Fibroblast of villous mesenchyme (primary cell): ENCODE data around the gene ZNF646. TPM values are rescaled to one million over a fixed set of nuclear protein-coding genes. Genes with fewer than 3 reads are reported as not detected.

ENCODE experiments used
- DNase-seq: peaks from one replicate; pipeline ENCODE4 v3.0.0-alpha.2; 2010; ENCODE audit warnings: low read depth
- H3K4me3 ChIP-seq: 2 replicates; pipeline ENCODE4 v1.5.1; 2011; ENCODE audit warnings: low read depth, mild to moderate bottlenecking, low read length
- total RNA-seq: library from RNA; depleted of rRNA; stranded (reverse); fragments of >200 nt; gene quantifications from 2 replicates; pipeline ENCODE4 v1.2.3, GENCODE V29; 2012
- TF ChIP-seq, protein P1 (sequence below): IDR thresholded peaks from 2 replicates; pipeline ENCODE4 v1.5.1; 2012; ENCODE audit warnings: low read depth, mild to moderate bottlenecking, low read length; ENCODE audit not compliant: insufficient read depth

Gene ZNF646
- total RNA-seq, 1 donor = 13.4 TPM

DNA sequence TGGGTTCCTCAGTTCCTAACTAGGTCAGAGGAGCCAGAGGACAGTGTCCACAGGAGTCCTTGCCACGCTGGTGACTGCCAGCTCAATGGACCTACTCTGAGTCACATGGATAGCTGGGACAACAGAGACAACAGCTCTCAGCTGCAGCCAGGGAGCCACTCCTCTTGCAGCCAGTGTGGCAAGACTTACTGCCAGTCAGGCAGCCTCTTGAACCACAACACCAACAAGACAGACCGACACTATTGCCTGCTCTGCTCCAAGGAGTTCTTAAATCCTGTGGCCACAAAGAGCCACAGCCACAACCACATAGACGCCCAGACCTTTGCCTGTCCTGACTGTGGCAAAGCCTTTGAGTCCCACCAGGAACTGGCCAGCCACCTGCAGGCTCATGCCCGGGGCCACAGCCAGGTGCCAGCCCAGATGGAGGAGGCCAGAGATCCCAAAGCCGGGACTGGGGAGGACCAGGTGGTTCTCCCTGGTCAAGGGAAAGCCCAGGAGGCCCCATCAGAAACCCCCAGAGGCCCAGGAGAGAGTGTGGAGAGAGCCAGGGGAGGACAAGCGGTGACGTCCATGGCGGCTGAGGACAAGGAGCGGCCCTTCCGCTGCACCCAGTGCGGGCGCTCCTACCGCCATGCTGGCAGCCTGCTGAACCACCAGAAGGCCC is 6.7 kb downstream of the ZNF646 start:
- TF ChIP-seq, protein P1, sequence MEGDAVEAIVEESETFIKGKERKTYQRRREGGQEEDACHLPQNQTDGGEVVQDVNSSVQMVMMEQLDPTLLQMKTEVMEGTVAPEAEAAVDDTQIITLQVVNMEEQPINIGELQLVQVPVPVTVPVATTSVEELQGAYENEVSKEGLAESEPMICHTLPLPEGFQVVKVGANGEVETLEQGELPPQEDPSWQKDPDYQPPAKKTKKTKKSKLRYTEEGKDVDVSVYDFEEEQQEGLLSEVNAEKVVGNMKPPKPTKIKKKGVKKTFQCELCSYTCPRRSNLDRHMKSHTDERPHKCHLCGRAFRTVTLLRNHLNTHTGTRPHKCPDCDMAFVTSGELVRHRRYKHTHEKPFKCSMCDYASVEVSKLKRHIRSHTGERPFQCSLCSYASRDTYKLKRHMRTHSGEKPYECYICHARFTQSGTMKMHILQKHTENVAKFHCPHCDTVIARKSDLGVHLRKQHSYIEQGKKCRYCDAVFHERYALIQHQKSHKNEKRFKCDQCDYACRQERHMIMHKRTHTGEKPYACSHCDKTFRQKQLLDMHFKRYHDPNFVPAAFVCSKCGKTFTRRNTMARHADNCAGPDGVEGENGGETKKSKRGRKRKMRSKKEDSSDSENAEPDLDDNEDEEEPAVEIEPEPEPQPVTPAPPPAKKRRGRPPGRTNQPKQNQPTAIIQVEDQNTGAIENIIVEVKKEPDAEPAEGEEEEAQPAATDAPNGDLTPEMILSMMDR = no peak
- DNase-seq = no peak
- no peak overlapping the region for H3K4me3 ChIP-seq

DNA sequence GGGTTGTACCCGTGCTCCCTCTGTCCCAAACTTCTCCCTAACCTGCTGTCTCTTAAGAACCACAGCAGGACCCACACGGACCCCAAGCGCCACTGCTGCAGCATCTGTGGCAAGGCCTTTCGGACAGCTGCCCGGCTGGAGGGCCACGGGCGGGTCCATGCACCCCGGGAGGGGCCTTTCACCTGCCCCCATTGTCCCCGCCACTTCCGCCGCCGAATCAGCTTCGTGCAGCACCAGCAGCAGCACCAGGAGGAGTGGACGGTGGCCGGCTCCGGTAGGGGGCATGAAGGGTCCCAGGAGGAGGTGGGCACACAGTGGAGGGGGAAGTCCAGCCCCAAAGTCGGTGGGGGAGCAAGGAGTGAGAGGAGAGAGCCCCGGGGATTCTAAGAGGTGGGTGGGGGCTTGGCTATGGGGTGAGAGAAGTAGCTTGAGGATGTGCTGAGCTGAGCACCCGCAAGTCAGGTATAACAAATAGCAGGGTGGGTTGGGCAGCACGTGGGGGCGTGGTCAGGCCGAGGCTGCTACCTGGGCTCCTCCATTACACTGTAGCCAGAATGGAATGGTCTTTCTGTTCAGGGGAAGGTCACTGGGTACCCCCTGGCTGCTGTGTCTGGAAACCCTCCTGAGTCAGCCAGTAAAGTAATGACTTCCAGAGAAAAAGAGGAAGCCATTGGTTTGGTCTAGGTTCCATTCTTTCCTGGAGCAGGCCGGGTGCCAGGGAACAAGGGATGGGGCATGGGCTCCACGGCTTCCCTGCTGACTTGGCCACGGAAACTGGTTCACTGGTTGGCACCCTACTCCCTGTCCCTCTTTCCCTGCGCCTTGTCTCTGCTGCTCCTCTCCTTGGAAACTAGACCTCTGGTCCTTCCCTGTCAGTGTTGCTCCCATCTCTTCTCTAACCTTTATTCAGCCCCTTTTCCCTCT is 7.5 kb downstream of the ZNF646 start:
- no peak for DNase-seq
- TF ChIP-seq, protein P1 = no peak
- no peak overlapping the region for H3K4me3 ChIP-seq

DNA sequence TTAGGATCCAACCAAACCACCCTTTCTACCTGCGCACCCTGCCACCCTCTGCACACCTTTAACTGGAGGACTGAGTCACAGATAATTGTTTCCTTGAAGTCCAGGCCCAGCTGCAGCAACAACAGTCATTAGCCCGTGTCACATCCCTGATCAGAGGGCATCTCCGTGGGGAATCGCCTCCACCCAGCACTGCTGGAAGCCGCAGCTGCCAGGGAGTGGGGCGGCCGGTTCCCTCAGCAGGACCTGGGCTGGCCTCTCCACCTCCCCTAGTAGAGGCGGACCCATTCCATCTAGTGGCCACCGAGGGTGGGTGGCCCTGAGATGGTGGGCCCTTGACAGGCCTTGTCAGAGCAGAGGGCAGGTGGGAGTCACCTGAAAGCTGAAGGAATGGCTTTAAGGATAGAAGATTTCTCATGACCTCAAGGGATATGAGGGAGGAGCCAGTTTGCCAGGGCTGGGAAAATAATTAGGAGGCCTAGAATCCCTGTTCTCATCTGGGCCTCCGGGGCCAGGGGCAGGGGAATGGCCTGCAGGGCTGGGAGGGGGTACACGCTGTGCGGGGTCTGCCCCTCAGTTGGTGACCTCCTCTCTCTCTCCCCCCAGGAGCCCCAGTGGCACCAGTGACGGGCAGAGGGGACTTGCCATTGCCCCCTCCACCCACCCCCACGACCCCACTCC is 8.3 kb downstream of the ZNF646 start:
- DNase-seq = no peak
- no peak overlapping the region for H3K4me3 ChIP-seq
- TF ChIP-seq, protein P1 = no peak

DNA sequence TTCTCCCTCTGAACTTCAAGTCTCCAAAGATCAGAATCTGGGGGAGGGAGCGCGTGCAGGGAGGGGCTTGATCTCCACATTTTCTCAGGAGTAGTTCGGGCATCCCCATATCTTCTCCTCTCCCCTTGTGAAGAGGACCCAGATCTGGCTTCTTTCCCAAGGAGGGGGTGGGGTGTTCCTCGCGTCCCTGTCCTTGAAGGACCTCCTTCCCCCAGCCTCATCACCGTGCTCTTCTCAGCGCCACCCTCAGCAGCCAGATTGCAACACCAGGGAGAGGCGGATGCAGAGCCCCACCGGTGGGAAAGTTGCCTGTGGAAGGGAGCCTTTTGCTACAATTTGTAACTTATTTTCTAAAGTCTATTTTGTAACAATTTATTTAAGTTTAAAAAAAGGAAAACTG is 8.9 kb downstream of the ZNF646 start:
- no peak for DNase-seq
- TF ChIP-seq, protein P1 = no peak
- no peak overlapping the region for H3K4me3 ChIP-seq

DNA sequence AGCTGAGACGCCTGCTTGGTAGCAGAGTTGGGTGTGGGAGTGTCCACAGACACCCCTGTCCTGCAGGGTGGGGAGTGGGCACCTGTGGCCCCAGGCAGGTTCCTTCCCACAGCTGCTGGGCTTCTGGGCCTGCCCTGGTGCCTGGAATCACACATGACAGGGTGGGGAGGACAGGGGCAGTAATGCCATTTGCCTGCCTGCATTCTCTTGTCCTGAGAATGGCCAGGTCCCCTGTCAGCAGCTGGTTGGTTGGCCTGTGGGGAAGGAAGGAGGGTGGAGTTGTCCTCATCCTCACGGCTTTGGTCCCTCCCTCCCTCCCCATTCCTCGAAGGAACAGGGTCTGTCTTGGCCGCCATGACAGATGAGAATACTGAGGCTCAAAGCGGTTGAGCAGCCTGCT is 9.3 kb downstream of the ZNF646 start:
- TF ChIP-seq, protein P1 = no peak
- DNase-seq = no peak
- H3K4me3 ChIP-seq = no peak overlapping the region

DNA sequence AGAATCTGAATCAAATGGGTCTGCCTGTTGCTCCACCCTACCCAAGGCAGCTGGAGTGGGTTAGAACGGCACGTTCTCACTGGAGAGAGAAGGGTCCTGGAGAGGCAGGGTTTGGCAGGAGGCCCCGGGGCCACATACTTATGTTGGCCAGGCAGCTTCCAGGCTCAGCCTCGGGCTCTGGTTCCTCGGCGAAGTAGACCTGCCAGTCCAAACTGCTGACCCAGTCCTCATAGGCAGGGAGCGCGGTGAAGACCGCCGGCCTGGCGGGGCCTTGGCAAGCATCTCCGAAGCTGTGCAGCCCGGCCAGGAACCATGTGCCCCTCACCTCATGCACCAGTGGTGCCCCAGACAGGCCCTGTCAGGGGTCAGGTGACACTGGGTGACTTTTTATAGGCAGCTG is 9.8 kb downstream of the ZNF646 start:
- H3K4me3 ChIP-seq = no peak overlapping the region
- TF ChIP-seq, protein P1 = no peak
- no peak for DNase-seq
